Neural cell (in vitro differentiated cells): ENCODE measurements around the gene TSPAN14. TPM values are rescaled to one million over a fixed set of nuclear protein-coding genes. Genes with fewer than 3 reads are reported as not detected.

ENCODE experiments used
- H2AFZ ChIP-seq: fragments of 200-600, 300-800 bp; sonication (generic), shearing (Covaris generic); 2 replicates; pipeline ENCODE4 v1.6.0; 2014; ENCODE audit warnings: low read depth, mild to moderate bottlenecking, antibody characterized with exemption, low read length, moderate library complexity
- H3F3A ChIP-seq: fragments of 200-600 bp; shearing (Covaris generic); 2 replicates; pipeline ENCODE4 v1.6.1; 2016; ENCODE audit warnings: mild to moderate bottlenecking, moderate library complexity, mixed read lengths, antibody characterized with exemption, low read length; ENCODE audit not compliant: insufficient read depth, poor library complexity, severe bottlenecking
- H3K27ac ChIP-seq: fragments of 200-600, 300-800 bp; sonication (generic), shearing (Covaris generic); 2 replicates; pipeline ENCODE4 v1.5.1; 2014; ENCODE audit warnings: mild to moderate bottlenecking, low read length, moderate library complexity
- H3K27me3 ChIP-seq: fragments of 300-800, 200-600 bp; sonication (generic), shearing (Covaris generic); 2 replicates; pipeline ENCODE4 v1.6.0; 2014; ENCODE audit warnings: mild to moderate bottlenecking, low read depth, low read length, moderate library complexity; ENCODE audit not compliant: insufficient read depth
- H3K36me3 ChIP-seq: fragments of 300-800, 200-600 bp; sonication (generic), shearing (Covaris generic); 2 replicates; pipeline ENCODE4 v1.5.1; 2014; ENCODE audit warnings: mild to moderate bottlenecking, antibody characterized with exemption, low read length, moderate library complexity; ENCODE audit not compliant: insufficient read depth
- H3K4me2 ChIP-seq: fragments of 300-800, 200-600 bp; sonication (generic), shearing (Covaris generic); 2 replicates; pipeline ENCODE4 v1.6.0; 2014; ENCODE audit warnings: mild to moderate bottlenecking, low read length
- H3K4me3 ChIP-seq: fragments of 300-800, 200-600 bp; sonication (generic), shearing (Covaris generic); 2 replicates; pipeline ENCODE4 v1.5.1; 2014; ENCODE audit warnings: mild to moderate bottlenecking, low read length, moderate library complexity
- H3K79me2 ChIP-seq: fragments of 200-600 bp; shearing (Covaris generic); replicated peaks from 2 replicates; pipeline ENCODE4 v1.6.0; 2014; ENCODE audit warnings: mild to moderate bottlenecking, low read length, moderate library complexity; ENCODE audit not compliant: insufficient read depth
- H3K9ac ChIP-seq: fragments of 300-800, 200-600 bp; sonication (generic), shearing (Covaris generic); 2 replicates; pipeline ENCODE4 v1.6.1; 2016; ENCODE audit warnings: mild to moderate bottlenecking, low read length, mixed read lengths
- H3K9me2 ChIP-seq: fragments of 200-600 bp; shearing (Covaris generic); 2 replicates; pipeline ENCODE4 v1.6.1; 2016; ENCODE audit warnings: mild to moderate bottlenecking, low read length, mixed read lengths; ENCODE audit not compliant: insufficient read depth
- H3K9me3 ChIP-seq: fragments of 200-600, 300-800 bp; sonication (generic), shearing (Covaris generic); 2 replicates; pipeline ENCODE4 v1.6.1; 2016; ENCODE audit warnings: mild to moderate bottlenecking, mixed run types, low read length, moderate library complexity, mixed read lengths
- H4K20me1 ChIP-seq: fragments of 200-600 bp; shearing (Covaris generic); 2 replicates; pipeline ENCODE4 v1.6.1; 2016; ENCODE audit warnings: mild to moderate bottlenecking, mixed run types; ENCODE audit not compliant: insufficient read depth
- CTCF ChIP-seq: fragments of 450-650 bp; IDR thresholded peaks from 2 replicates; pipeline ENCODE4 v1.5.1; 2014; ENCODE audit warnings: antibody characterized with exemption, mild to moderate bottlenecking, moderate library complexity; ENCODE audit not compliant: poor library complexity, severe bottlenecking
- EP300 ChIP-seq: fragments of 450-650 bp; conservative IDR thresholded peaks from 2 replicates; pipeline ENCODE4 v1.6.1; 2014; ENCODE audit warnings: antibody characterized with exemption, mild to moderate bottlenecking, moderate library complexity; ENCODE audit not compliant: poor library complexity, severe bottlenecking
- EZH2 ChIP-seq: fragments of 200-600, 300-800 bp; shearing (Covaris generic), sonication (generic); IDR thresholded peaks from 2 replicates; pipeline ENCODE4 v1.6.1; 2014; ENCODE audit warnings: antibody characterized with exemption, low read length, borderline replicate concordance, mild to moderate bottlenecking; ENCODE audit not compliant: insufficient read depth, poor library complexity, severe bottlenecking
- MXI1 ChIP-seq: fragments of 450-650 bp; conservative IDR thresholded peaks from 2 replicates; pipeline ENCODE4 v1.6.1; 2014; ENCODE audit warnings: antibody characterized with exemption, mild to moderate bottlenecking; ENCODE audit not compliant: poor library complexity, severe bottlenecking
- POLR2AphosphoS5 ChIP-seq: IDR thresholded peaks from 2 replicates; pipeline ENCODE4 v1.6.1; 2012
- RAD21 ChIP-seq: fragments of 450-650 bp; conservative IDR thresholded peaks from 2 replicates; pipeline ENCODE4 v1.6.1; 2014; ENCODE audit warnings: antibody characterized with exemption, mild to moderate bottlenecking, moderate library complexity
- REST ChIP-seq: IDR thresholded peaks from 2 replicates; pipeline ENCODE4 v1.6.1; 2012; ENCODE audit warnings: borderline replicate concordance
- SMC3 ChIP-seq: fragments of 450-650 bp; conservative IDR thresholded peaks from 2 replicates; pipeline ENCODE4 v1.6.1; 2014; ENCODE audit warnings: antibody characterized with exemption, mild to moderate bottlenecking, moderate library complexity; ENCODE audit not compliant: poor library complexity
- TAF1 ChIP-seq: IDR thresholded peaks from 2 replicates; pipeline ENCODE4 v1.6.1; 2012; ENCODE audit warnings: low read depth
- polyA plus RNA-seq: library from polyadenylated mRNA; depleted of rRNA; stranded (reverse); fragments of >200 nt; gene quantifications from 2 replicates; pipeline ENCODE4 v1.2.3, GENCODE V29; 2014

The TSPAN14 gene
- polyA plus RNA-seq, 1 donor from 2014 or later, result 26.3 TPM

- TF ChIP-seq CTCF, result no peak
- TF ChIP-seq SMC3, result no peak
- TF ChIP-seq RAD21, result no peak
- TF ChIP-seq POLR2AphosphoS5, result no peak
- TF ChIP-seq EZH2, result no peak
- TF ChIP-seq EP300, result no peak
- TF ChIP-seq REST, result no peak
- no peak for TF ChIP-seq MXI1
- TF ChIP-seq TAF1, result no peak
- H3K9me3 ChIP-seq, result no peaks in the 10 kb centered on the region
- peaks cover 2% of the 10 kb centered on the region for H3K36me3 ChIP-seq
Measured at GRCh38 chr10:80509108-80509402, 54.9 kb downstream of the TSPAN14 start.

GRCh38 chr10:80509403-80510161 lies 55.5 kb downstream of the TSPAN14 start:
- peaks cover 5% of the 10 kb centered on the region for H3K36me3 ChIP-seq
- H3F3A ChIP-seq, result no peaks in the 10 kb centered on the region
- no peak overlapping the region for H3K4me2 ChIP-seq
- H3K9me3 ChIP-seq, result no peaks in the 10 kb centered on the region
- no peaks in the 10 kb centered on the region for H4K20me1 ChIP-seq
- H3K9me2 ChIP-seq, result no peaks in the 10 kb centered on the region
- no peaks in the 10 kb centered on the region for H3K27me3 ChIP-seq
- no peak overlapping the region for H3K27ac ChIP-seq
- TF ChIP-seq EZH2 (no peak), POLR2AphosphoS5 (no peak), MXI1 (no peak), CTCF (no peak), SMC3 (no peak), EP300 (no peak)
- no peak overlapping the region for H3K9ac ChIP-seq
- H2AFZ ChIP-seq, result no peak overlapping the region
- H3K79me2 ChIP-seq, result no peaks in the 10 kb centered on the region
- H3K4me3 ChIP-seq, result no peak overlapping the region

More at GRCh38 chr10:80509108-80509402, 54.9 kb downstream of the TSPAN14 start:
- Histone ChIP-seq H3F3A (no peaks in the 10 kb centered on the region), H3K4me3 (no peak overlapping the region), H3K9ac (no peak overlapping the region), H3K79me2 (no peaks in the 10 kb centered on the region), H3K27me3 (no peaks in the 10 kb centered on the region), H4K20me1 (no peaks in the 10 kb centered on the region), H3K9me2 (no peaks in the 10 kb centered on the region), H3K27ac (no peak overlapping the region), H3K4me2 (no peak overlapping the region), H2AFZ (no peak overlapping the region)
